CD4-positive, alpha-beta T cell treated with Interleukin-6 at 100 ng/mL for 8 hours (primary cell): ENCODE data around the gene PRKCA.

ENCODE experiments used
- DNase-seq: peaks from one replicate; pipeline ENCODE4 v3.0.0-alpha.2; 2020; ENCODE audit warnings: mixed read lengths, low spot score

The PRKCA gene

GRCh38 chr17:66807182-66807581 is 504.8 kb downstream of the PRKCA start:
- DNase-seq: no peak

GRCh38 chr17:66809408-66809807 is 507.0 kb downstream of the PRKCA start:
- no peak for DNase-seq

GRCh38 chr17:66810951-66811682 is 508.7 kb downstream of the PRKCA start:
- no peak for DNase-seq

GRCh38 chr17:66811683-66812054 is 509.3 kb downstream of the PRKCA start:
- DNase-seq: no peak

- no peak for DNase-seq
Measured at GRCh38 chr17:66812571-66812970, 510.2 kb downstream of the PRKCA start.

- no peak for DNase-seq
Measured at GRCh38 chr17:66813296-66813695, 510.9 kb downstream of the PRKCA start.

GRCh38 chr17:66814026-66814425 is 511.6 kb downstream of the PRKCA start:
- DNase-seq: no peak

GRCh38 chr17:66814570-66814969 is 512.2 kb downstream of the PRKCA start:
- no peak for DNase-seq

- no peak for DNase-seq
Measured at GRCh38 chr17:66817750-66818149, 515.3 kb downstream of the PRKCA start.

GRCh38 chr17:66819466-66819865 is 517.1 kb downstream of the PRKCA start:
- no peak for DNase-seq

- DNase-seq: no peak
Measured at GRCh38 chr17:66822009-66822408, 519.6 kb downstream of the PRKCA start.

- no peak for DNase-seq
Measured at GRCh38 chr17:66826856-66827255, 524.4 kb downstream of the PRKCA start.

GRCh38 chr17:66829386-66829864 is 527.0 kb downstream of the PRKCA start:
- DNase-seq: no peak

GRCh38 chr17:66829883-66830282 is 527.5 kb downstream of the PRKCA start:
- no peak for DNase-seq

GRCh38 chr17:66830451-66830850 is 528.0 kb downstream of the PRKCA start:
- DNase-seq: no peak

- no peak for DNase-seq
Measured at GRCh38 chr17:66831383-66832210, 529.2 kb downstream of the PRKCA start.

GRCh38 chr17:66833201-66833600 is 530.8 kb downstream of the PRKCA start:
- no peak for DNase-seq

GRCh38 chr17:66834426-66834918 is 532.1 kb downstream of the PRKCA start:
- no peak for DNase-seq

- no peak for DNase-seq
Measured at GRCh38 chr17:66834919-66835454, 532.6 kb downstream of the PRKCA start, which contains the start of gene CACNG5. TSS of gene CACNG5 (plus strand) at chr17:66835117. CDS start at chr17:66877333, 42,216 bp downstream.

GRCh38 chr17:66835476-66835875 is 533.1 kb downstream of the PRKCA start:
- DNase-seq: no peak

GRCh38 chr17:66836063-66837005 is 533.9 kb downstream of the PRKCA start:
- no peak for DNase-seq

GRCh38 chr17:66837226-66837625 is 534.8 kb downstream of the PRKCA start:
- no peak for DNase-seq
